ENCODE measurements around the gene TMEM164. TPM values are rescaled to one million over a fixed set of nuclear protein-coding genes. Genes with fewer than 3 reads are reported as not detected.

TMEM164 gene
- polyA plus RNA-seq, 1 donor (not counting 4 experiments of a cell fraction or from before 2014, with no cell fraction given): 15.3 TPM

- DNase-seq (ENCODE audit: low read depth, low spot score) (no peak), FAIRE-seq (no peak)
- dilution Hi-C loops (cut with MboI; ENCODE audit: extremely low pct_ligation_motif_present, low sequenced_read_pairs): no loop called here
- no peaks in the 10 kb centered on the region for H3K9me3 ChIP-seq (ENCODE audit: control insufficient read depth, low read depth, low read length)
- no peaks in the 10 kb centered on the region for H3K4me1 ChIP-seq (ENCODE audit: control insufficient read depth, extremely low read depth, insufficient read depth, low read length)
- H3K36me3 ChIP-seq (ENCODE audit: control insufficient read depth in 2 of 2, extremely low read depth in 1 of 2, insufficient read depth in 2 of 2, low read length in 2 of 2): no peaks in the 10 kb centered on the region
- H3K4me2 ChIP-seq (ENCODE audit: control insufficient read depth, extremely low read depth, insufficient read depth, low read depth, low read length): no peak overlapping the region
- no peaks in the 10 kb centered on the region for H3K27me3 ChIP-seq (ENCODE audit: control insufficient read depth, extremely low read depth, insufficient read depth, low read length)
- TF ChIP-seq, protein P1, sequence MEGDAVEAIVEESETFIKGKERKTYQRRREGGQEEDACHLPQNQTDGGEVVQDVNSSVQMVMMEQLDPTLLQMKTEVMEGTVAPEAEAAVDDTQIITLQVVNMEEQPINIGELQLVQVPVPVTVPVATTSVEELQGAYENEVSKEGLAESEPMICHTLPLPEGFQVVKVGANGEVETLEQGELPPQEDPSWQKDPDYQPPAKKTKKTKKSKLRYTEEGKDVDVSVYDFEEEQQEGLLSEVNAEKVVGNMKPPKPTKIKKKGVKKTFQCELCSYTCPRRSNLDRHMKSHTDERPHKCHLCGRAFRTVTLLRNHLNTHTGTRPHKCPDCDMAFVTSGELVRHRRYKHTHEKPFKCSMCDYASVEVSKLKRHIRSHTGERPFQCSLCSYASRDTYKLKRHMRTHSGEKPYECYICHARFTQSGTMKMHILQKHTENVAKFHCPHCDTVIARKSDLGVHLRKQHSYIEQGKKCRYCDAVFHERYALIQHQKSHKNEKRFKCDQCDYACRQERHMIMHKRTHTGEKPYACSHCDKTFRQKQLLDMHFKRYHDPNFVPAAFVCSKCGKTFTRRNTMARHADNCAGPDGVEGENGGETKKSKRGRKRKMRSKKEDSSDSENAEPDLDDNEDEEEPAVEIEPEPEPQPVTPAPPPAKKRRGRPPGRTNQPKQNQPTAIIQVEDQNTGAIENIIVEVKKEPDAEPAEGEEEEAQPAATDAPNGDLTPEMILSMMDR (optimal IDR thresholded peaks at IDR 0.05 in 1 of 3, IDR thresholded peaks at IDR 0.05 in 1 of 3, conservative IDR thresholded peaks at IDR 0.05 in 1 of 3; ENCODE audit: extremely low read depth in 1 of 3, insufficient read depth in 2 of 3, low read length in 3 of 3): no peak
- TF ChIP-seq EZH2 (IDR thresholded peaks at IDR 0.05; ENCODE audit: low read length): no peak
- no peaks in the 10 kb centered on the region for H3K9me1 ChIP-seq (ENCODE audit: control insufficient read depth, extremely low read depth, insufficient read depth, low read length)
- H4K20me1 ChIP-seq (ENCODE audit: control insufficient read depth, extremely low read depth, insufficient read depth, low read length): no peaks in the 10 kb centered on the region
- no peak overlapping the region for H3K9ac ChIP-seq (ENCODE audit: control insufficient read depth, extremely low read depth, insufficient read depth, low read length)
- no peak overlapping the region for H2AFZ ChIP-seq (ENCODE audit: control insufficient read depth, low read length)
- H3K79me2 ChIP-seq (ENCODE audit: control insufficient read depth, insufficient read depth, low read length): no peaks in the 10 kb centered on the region
- H3K27ac ChIP-seq (ENCODE audit: control insufficient read depth, insufficient read depth, low read length): no peak overlapping the region
- no peak overlapping the region for H3K4me3 ChIP-seq (ENCODE audit: control insufficient read depth in 2 of 3, extremely low read depth in 1 of 3, insufficient read depth in 2 of 3, low read depth in 1 of 3, low read length in 3 of 3)
Observed at GRCh38 chrX:110050901-110051300, 48.0 kb downstream of the TMEM164 start.

DNA sequence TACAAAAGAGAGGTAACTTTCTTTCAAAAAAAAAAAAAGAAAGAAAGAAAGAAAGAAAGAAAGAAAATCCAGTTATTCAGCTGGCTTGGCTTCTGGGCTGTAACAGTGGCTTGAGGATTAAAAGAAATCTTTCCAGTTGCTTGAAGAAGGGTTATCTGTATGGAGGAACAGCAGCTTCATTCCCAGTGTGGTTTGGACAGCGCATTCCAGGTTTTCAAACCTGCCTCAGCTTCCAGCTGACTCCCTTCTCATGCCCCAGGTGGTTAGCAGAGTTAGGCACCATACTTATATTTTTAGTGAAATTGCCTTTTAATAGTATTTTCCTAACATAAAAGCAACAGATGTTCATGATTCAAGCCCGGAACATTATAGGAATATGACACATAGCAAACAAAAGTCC is 48.6 kb downstream of the TMEM164 start:
- Histone ChIP-seq H3K4me2 (ENCODE audit: control insufficient read depth, extremely low read depth, insufficient read depth, low read depth, low read length) (no peak overlapping the region), H3K9me3 (ENCODE audit: control insufficient read depth, low read depth, low read length) (no peaks in the 10 kb centered on the region), H3K4me3 (ENCODE audit: control insufficient read depth in 2 of 3, extremely low read depth in 1 of 3, insufficient read depth in 2 of 3, low read depth in 1 of 3, low read length in 3 of 3) (no peak overlapping the region), H3K36me3 (ENCODE audit: control insufficient read depth in 2 of 2, extremely low read depth in 1 of 2, insufficient read depth in 2 of 2, low read length in 2 of 2) (no peaks in the 10 kb centered on the region), H3K4me1 (ENCODE audit: control insufficient read depth, extremely low read depth, insufficient read depth, low read length) (no peaks in the 10 kb centered on the region), H4K20me1 (ENCODE audit: control insufficient read depth, extremely low read depth, insufficient read depth, low read length) (no peaks in the 10 kb centered on the region), H3K27me3 (ENCODE audit: control insufficient read depth, extremely low read depth, insufficient read depth, low read length) (no peaks in the 10 kb centered on the region), H3K9ac (ENCODE audit: control insufficient read depth, extremely low read depth, insufficient read depth, low read length) (no peak overlapping the region), H3K9me1 (ENCODE audit: control insufficient read depth, extremely low read depth, insufficient read depth, low read length) (no peaks in the 10 kb centered on the region), H3K79me2 (ENCODE audit: control insufficient read depth, insufficient read depth, low read length) (no peaks in the 10 kb centered on the region), H3K27ac (ENCODE audit: control insufficient read depth, insufficient read depth, low read length) (no peak overlapping the region), H2AFZ (ENCODE audit: control insufficient read depth, low read length) (no peak overlapping the region)
- DNase-seq (ENCODE audit: low read depth, low spot score) (no peak), FAIRE-seq (no peak)
- dilution Hi-C loops (cut with MboI; ENCODE audit: extremely low pct_ligation_motif_present, low sequenced_read_pairs): no loop called here
- TF ChIP-seq EZH2 (IDR thresholded peaks at IDR 0.05; ENCODE audit: low read length): no peak
- TF ChIP-seq, protein P1 (optimal IDR thresholded peaks at IDR 0.05 in 1 of 3, IDR thresholded peaks at IDR 0.05 in 1 of 3, conservative IDR thresholded peaks at IDR 0.05 in 1 of 3; ENCODE audit: extremely low read depth in 1 of 3, insufficient read depth in 2 of 3, low read length in 3 of 3): no peak
